K562 (cell line): ENCODE results near the gene UMODL1. TPM values are rescaled to one million over a fixed set of nuclear protein-coding genes. Genes with fewer than 3 reads are reported as not detected.

Experiments
- E4F1 ChIP-seq: fragments of 250-450 bp; sonication (Bioruptor Pico); IDR thresholded peaks from 2 replicates; pipeline ENCODE4 v1.5.0; 2021; ENCODE audit warnings: mild to moderate bottlenecking, borderline replicate concordance
- KAT7 ChIP-seq: sonication (generic); formaldehyde crosslinking; IDR thresholded peaks from 2 replicates; pipeline ENCODE4 v1.8.0; 2022; ENCODE audit warnings: missing genetic modification reagents, mild to moderate bottlenecking, borderline replicate concordance
- KLF16 ChIP-seq: IDR thresholded peaks from 2 replicates; pipeline ENCODE4 v1.6.1; 2016; ENCODE audit warnings: antibody characterized with exemption
- LEF1 ChIP-seq: fragments of 450-650 bp; IDR thresholded peaks from 2 replicates; pipeline ENCODE4 v1.6.1; 2016; ENCODE audit warnings: mild to moderate bottlenecking
- MBD1 ChIP-seq: fragments of 250-450 bp; sonication (Bioruptor Pico); IDR thresholded peaks from 2 replicates; pipeline ENCODE4 v1.8.0; 2022; ENCODE audit warnings: inconsistent platforms
- POLR2A ChIP-seq: fragments of 450-650 bp; conservative IDR thresholded peaks from 2 replicates; pipeline ENCODE4 v1.6.1; 2016
- SPI1 ChIP-seq: IDR thresholded peaks from 2 replicates; pipeline ENCODE4 v1.6.1; 2011; ENCODE audit warnings: low read depth, low read length, control low read depth, borderline replicate concordance
- STAT5A ChIP-seq: IDR thresholded peaks from 2 replicates; pipeline ENCODE4 v1.6.1; 2012; ENCODE audit warnings: low read length, inconsistent platforms, borderline replicate concordance
- ZFPM2 ChIP-seq: fragments of 250-450 bp; sonication (Bioruptor Pico); IDR thresholded peaks from 2 replicates; pipeline ENCODE4 v1.5.1; 2022; ENCODE audit warnings: mild to moderate bottlenecking
- ZNF232 ChIP-seq: sonication (generic); formaldehyde crosslinking; IDR thresholded peaks from 2 replicates; pipeline ENCODE4 v1.8.0; 2022; ENCODE audit warnings: mild to moderate bottlenecking, missing genetic modification reagents
- polyA plus RNA-seq, 8 experiments: library from polyadenylated mRNA; depleted of rRNA in 4 of 8; stranded (reverse) in 5 of 8; unstranded in 3 of 8; fragments of >200 nt; fragmentation: Nextera tagmentation in 2 of 8; fragmentation: Illumina TruSeq in 1 of 8; extraction: Ambion mirVana in 2 of 8; extraction: Trizol in 1 of 8; gene quantifications; 2 replicates each; pipeline versions ENCODE4 v1.2.1 to v1.2.3, GENCODE V29; 2011 to 2014; ENCODE audit warnings: inconsistent platforms in 1 of 8, missing spikeins in 1 of 8
- total RNA-seq, 7 experiments: library from RNA; depleted of rRNA in 6 of 7; stranded (reverse); fragments of >200 nt in 6 of 7; fragmentation: Illumina TruSeq in 2 of 7; extraction: Trizol in 2 of 7; gene quantifications; 2 replicates each; pipeline versions ENCODE4 v1.2.1 to v1.2.3, GENCODE V29; 2011 to 2021; ENCODE audit warnings: low replicate concordance in 1 of 7
- TF ChIP-seq, protein P1 (sequence below): fragments of 250-450 bp; sonication (Bioruptor Pico); IDR thresholded peaks from 2 replicates; pipeline ENCODE4 v1.5.0; 2021
- TF ChIP-seq, protein P2 (sequence below): sonication (generic); formaldehyde crosslinking; IDR thresholded peaks from 2 replicates; pipeline ENCODE4 v1.8.0; 2022; ENCODE audit warnings: mild to moderate bottlenecking, missing genetic modification reagents
- TF ChIP-seq, protein P3 (sequence below): fragments of 450-650 bp; IDR thresholded peaks from 2 replicates; pipeline ENCODE4 v1.6.1; 2014; ENCODE audit warnings: low read depth, mild to moderate bottlenecking, moderate library complexity, borderline replicate concordance

UMODL1 gene
- total and polyA plus RNA-seq, 9 of the 15 experiments (the other 6 are each of a cell fraction or from before 2014, with no cell fraction given) = not detected

GRCh38 chr21:42037516-42037915, 33.6 kb upstream of the UMODL1 start (continued):
- TF ChIP-seq, protein P1, sequence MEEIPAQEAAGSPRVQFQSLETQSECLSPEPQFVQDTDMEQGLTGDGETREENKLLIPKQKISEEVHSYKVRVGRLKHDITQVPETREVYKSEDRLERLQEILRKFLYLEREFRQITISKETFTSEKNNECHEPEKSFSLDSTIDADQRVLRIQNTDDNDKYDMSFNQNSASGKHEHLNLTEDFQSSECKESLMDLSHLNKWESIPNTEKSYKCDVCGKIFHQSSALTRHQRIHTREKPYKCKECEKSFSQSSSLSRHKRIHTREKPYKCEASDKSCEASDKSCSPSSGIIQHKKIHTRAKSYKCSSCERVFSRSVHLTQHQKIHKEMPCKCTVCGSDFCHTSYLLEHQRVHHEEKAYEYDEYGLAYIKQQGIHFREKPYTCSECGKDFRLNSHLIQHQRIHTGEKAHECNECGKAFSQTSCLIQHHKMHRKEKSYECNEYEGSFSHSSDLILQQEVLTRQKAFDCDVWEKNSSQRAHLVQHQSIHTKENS (CRISPR knock-in tag) = no peak
- TF ChIP-seq, protein P2, sequence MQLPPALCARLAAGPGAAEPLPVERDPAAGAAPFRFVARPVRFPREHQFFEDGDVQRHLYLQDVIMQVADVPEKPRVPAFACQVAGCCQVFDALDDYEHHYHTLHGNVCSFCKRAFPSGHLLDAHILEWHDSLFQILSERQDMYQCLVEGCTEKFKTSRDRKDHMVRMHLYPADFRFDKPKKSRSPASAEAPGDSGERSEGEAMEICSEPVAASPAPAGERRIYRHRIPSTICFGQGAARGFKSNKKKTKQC (CRISPR knock-in tag) = no peak
- TF ChIP-seq E4F1 (CRISPR knock-in tag) (no peak), POLR2A (no peak), MBD1 (CRISPR knock-in tag) (no peak), KLF16 (no peak), ZNF232 (CRISPR knock-in tag) (no peak), STAT5A (no peak), ZFPM2 (CRISPR knock-in tag) (no peak), KAT7 (no peak), SPI1 (peak; percentile 49; the same call in 1 of the 2 replicates), LEF1 (no peak)
- TF ChIP-seq, protein P3, sequence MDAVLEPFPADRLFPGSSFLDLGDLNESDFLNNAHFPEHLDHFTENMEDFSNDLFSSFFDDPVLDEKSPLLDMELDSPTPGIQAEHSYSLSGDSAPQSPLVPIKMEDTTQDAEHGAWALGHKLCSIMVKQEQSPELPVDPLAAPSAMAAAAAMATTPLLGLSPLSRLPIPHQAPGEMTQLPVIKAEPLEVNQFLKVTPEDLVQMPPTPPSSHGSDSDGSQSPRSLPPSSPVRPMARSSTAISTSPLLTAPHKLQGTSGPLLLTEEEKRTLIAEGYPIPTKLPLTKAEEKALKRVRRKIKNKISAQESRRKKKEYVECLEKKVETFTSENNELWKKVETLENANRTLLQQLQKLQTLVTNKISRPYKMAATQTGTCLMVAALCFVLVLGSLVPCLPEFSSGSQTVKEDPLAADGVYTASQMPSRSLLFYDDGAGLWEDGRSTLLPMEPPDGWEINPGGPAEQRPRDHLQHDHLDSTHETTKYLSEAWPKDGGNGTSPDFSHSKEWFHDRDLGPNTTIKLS = no peak
